Activated T-cell treated with anti-CD3 and anti-CD28 coated beads, Interleukin-2, amount 50 U/mL, for 72 hours (primary cell): ENCODE results near the gene DACH2. TPM values are rescaled to one million over a fixed set of nuclear protein-coding genes. Genes with fewer than 3 reads are reported as not detected.

Experiments
- total RNA-seq, 2 donors: library from RNA; stranded (reverse); gene quantifications; one replicate each; pipeline ENCODE4 v1.2.3, GENCODE V29; 2022

Gene DACH2
- total RNA-seq, 2 donors from 2014 or later = 0.05 TPM; not detected in 1

Other genes starting within 250 kb of the DACH2 start
- gene CHM, start 100.9 kb upstream of the DACH2 start, total RNA-seq = 10 to 100 TPM; 17.5 to 20.9 TPM